GM12878 (cell line): ENCODE results near the gene CARMIL3. TPM values are rescaled to one million over a fixed set of nuclear protein-coding genes. Genes with fewer than 3 reads are reported as not detected.

Source experiments
- ATAC-seq: fragments of 200-7000 bp; cut with Tn5 transposase; 3 replicates; pipeline ENCODE4 v1.9.1; 2020; ENCODE audit warnings: mild to moderate bottlenecking, moderate library complexity
- BruUV-seq: library from RNA; stranded (reverse); fragments of 400-500 nt; replicated peaks from 2 replicates; lab custom pipeline; 2021; lab: Mats Ljungman, UMichigan
- CTCF ChIA-PET: fragments of 300-600 bp; sonication (Branson Sonifier 250); formaldehyde crosslinking; extraction: SDS; loops from one replicate; lab custom pipeline; 2021; ENCODE audit warnings: inconsistent platforms; lab: Yijun Ruan, JAX
- POLR2A ChIA-PET: fragments of 350-600 bp; formaldehyde crosslinking; extraction: SDS; loops from one replicate; lab custom pipeline; 2021; ENCODE audit warnings: inconsistent platforms; lab: Charles Lee
- RAD21 ChIA-PET: fragments of 300-600 bp; sonication (Branson Sonifier 250); formaldehyde crosslinking; loops from one replicate; lab custom pipeline; 2023; ENCODE audit warnings: antibody characterized with exemption; ENCODE audit not compliant: unreplicated experiment; lab: Charles Lee
- SMC1A ChIA-PET: fragments of 300-600 bp; sonication (Branson Sonifier 250); formaldehyde crosslinking; loops from one replicate; lab custom pipeline; 2023; ENCODE audit not compliant: unreplicated experiment, uncharacterized antibody; lab: Charles Lee
- DNase-seq: peaks from one replicate; pipeline ENCODE4 v3.0.0-alpha.2; 2011; ENCODE audit warnings: low read depth, low spot score
- FAIRE-seq: peaks from 3 replicates; lab custom pipeline; 2011; peaks lifted over from hg19 to GRCh38; lab: Jason Lieb, UNC
- H2AFZ ChIP-seq: 2 replicates; pipeline ENCODE4 v1.6.0; 2011; ENCODE audit warnings: low read depth, low read length, control low read depth; ENCODE audit not compliant: control insufficient read depth
- H3K27ac ChIP-seq: 2 replicates; pipeline ENCODE4 v1.5.1; 2011; ENCODE audit warnings: control low read depth; ENCODE audit not compliant: control insufficient read depth, insufficient read depth
- H3K27me3 ChIP-seq, 2 experiments: replicated peaks in 1 of 2; 2 replicates each; pipeline versions ENCODE4 v1.6.0 to v1.6.1; 2011; ENCODE audit warnings: low read length in 1 of 2; ENCODE audit not compliant: control insufficient read depth in 2 of 2, insufficient read depth in 2 of 2
- H3K36me3 ChIP-seq, 2 experiments: 2 replicates each; pipeline ENCODE4 v1.5.1; 2011; ENCODE audit warnings: low read length in 1 of 2; ENCODE audit not compliant: control insufficient read depth in 2 of 2, insufficient read depth in 2 of 2
- H3K4me1 ChIP-seq: 2 replicates; pipeline ENCODE4 v1.6.1; 2011; ENCODE audit warnings: mild to moderate bottlenecking, low read length, moderate library complexity, mixed read lengths; ENCODE audit not compliant: control insufficient read depth, insufficient read depth
- H3K4me2 ChIP-seq: 2 replicates; pipeline ENCODE4 v1.6.0; 2011; ENCODE audit warnings: control low read depth; ENCODE audit not compliant: control insufficient read depth, insufficient read depth
- H3K4me3 ChIP-seq: fragments of 200-600 bp; sonication (generic); 2 replicates; pipeline ENCODE4 v1.5.1; 2016
- H3K79me2 ChIP-seq: 2 replicates; pipeline ENCODE4 v1.6.0; 2011; ENCODE audit warnings: low read length; ENCODE audit not compliant: control insufficient read depth, insufficient read depth
- H3K9ac ChIP-seq: 2 replicates; pipeline ENCODE4 v1.8.0; 2011; ENCODE audit warnings: low read length, control low read depth, mixed read lengths; ENCODE audit not compliant: control insufficient read depth, insufficient read depth
- H3K9me3 ChIP-seq: replicated peaks from 3 replicates; pipeline ENCODE4 v1.5.1; 2011; ENCODE audit warnings: mild to moderate bottlenecking, low read length; ENCODE audit not compliant: control insufficient read depth, insufficient read depth
- H4K20me1 ChIP-seq: 2 replicates; pipeline ENCODE4 v1.6.0; 2011; ENCODE audit not compliant: control insufficient read depth, insufficient read depth
- CHD2 ChIP-seq: IDR thresholded peaks from 2 replicates; pipeline ENCODE4 v1.6.1; 2011; ENCODE audit warnings: low read depth, low read length, improper control_type of control experiment, borderline replicate concordance
- KLF5 ChIP-seq: fragments of 450-650 bp; IDR thresholded peaks from 2 replicates; pipeline ENCODE4 v1.6.1; 2014; ENCODE audit warnings: mild to moderate bottlenecking; ENCODE audit not compliant: partially characterized antibody
- MEF2B ChIP-seq: fragments of 450-650 bp; IDR thresholded peaks from 2 replicates; pipeline ENCODE4 v1.6.1; 2018; ENCODE audit warnings: mild to moderate bottlenecking, moderate library complexity; ENCODE audit not compliant: partially characterized antibody, poor library complexity, severe bottlenecking
- NFIC ChIP-seq: IDR thresholded peaks from 2 replicates; pipeline ENCODE4 v1.6.1; 2012; ENCODE audit warnings: low read depth, mild to moderate bottlenecking, inconsistent platforms, low read length, moderate library complexity
- NR2F1 ChIP-seq: fragments of 450-650 bp; conservative IDR thresholded peaks from 2 replicates; pipeline ENCODE4 v1.6.1; 2017; ENCODE audit warnings: mild to moderate bottlenecking
- PAX5 ChIP-seq: IDR thresholded peaks from 2 replicates; pipeline ENCODE4 v1.6.1; 2011; ENCODE audit warnings: low read depth, low read length, borderline replicate concordance
- SIX5 ChIP-seq: IDR thresholded peaks from 2 replicates; pipeline ENCODE4 v1.6.1; 2011; ENCODE audit warnings: mild to moderate bottlenecking, low read depth, low read length, moderate library complexity; ENCODE audit not compliant: severe bottlenecking
- SUPT20H ChIP-seq: IDR thresholded peaks from 2 replicates; pipeline ENCODE4 v1.6.1; 2011; ENCODE audit warnings: low read depth, mild to moderate bottlenecking, low read length, moderate library complexity, borderline replicate concordance; ENCODE audit not compliant: control insufficient read depth
- USF1 ChIP-seq: IDR thresholded peaks from 2 replicates; pipeline ENCODE4 v1.6.1; 2011; ENCODE audit warnings: borderline replicate concordance, low read depth, mild to moderate bottlenecking, moderate library complexity, mixed read lengths, low read length; ENCODE audit not compliant: insufficient read depth; ENCODE audit errors: extremely low read length
- WRNIP1 ChIP-seq: IDR thresholded peaks from 2 replicates; pipeline ENCODE4 v1.6.1; 2011; ENCODE audit warnings: low read depth, low read length, improper control_type of control experiment, borderline replicate concordance
- ZBTB33 ChIP-seq: fragments of 450-650 bp; IDR thresholded peaks from 2 replicates; pipeline ENCODE4 v1.6.1; 2017; ENCODE audit warnings: mild to moderate bottlenecking
- ZBTB4 ChIP-seq: fragments of 450-650 bp; formaldehyde crosslinking; IDR thresholded peaks from 2 replicates; pipeline ENCODE4 v1.4.0; 2022; ENCODE audit warnings: mild to moderate bottlenecking, moderate library complexity
- WGBS: methylation state at CpG from one replicate; pipeline ENCODE4 v1.1.6; 2016; ENCODE audit warnings: low lambda C conversion rate; ENCODE audit not compliant: insufficient replicate concordance, insufficient coverage; ENCODE audit errors: missing lambda C conversion rate; 5-methylcytosine and 5-hydroxymethylcytosine counted together
- in situ Hi-C: fragments of 300-500 bp; cut with MboI; formaldehyde crosslinking; loops from 9 replicates; pipeline ENCODE4 v1.14.3; 2018; ENCODE audit warnings: mixed read lengths
- intact Hi-C: fragments of 100-400 bp; cut with micrococcal nuclease; formaldehyde crosslinking; loops from one replicate; pipeline ENCODE4 v1.14.2; 2022; ENCODE audit not compliant: unreplicated experiment
- polyA plus RNA-seq, 11 experiments: library from polyadenylated mRNA; depleted of rRNA in 4 of 11; unstranded in 6 of 11; stranded (reverse) in 5 of 11; fragments of >200 nt; fragmentation: Nextera tagmentation in 4 of 11; fragmentation: Illumina TruSeq in 1 of 11; extraction: Ambion mirVana in 4 of 11; extraction: Trizol in 1 of 11; gene quantifications; 1 replicate in 1 of 11; 2 replicates in 10 of 11; pipeline versions ENCODE4 v1.2.1 to v1.2.3, GENCODE V29; 2011 to 2016; ENCODE audit warnings: inconsistent platforms in 2 of 11, missing spikeins in 2 of 11, low read depth in 1 of 11
- total RNA-seq, 4 experiments: library from RNA; depleted of rRNA in 3 of 4; stranded (reverse); fragments of >200 nt in 3 of 4; fragmentation: Illumina TruSeq in 1 of 4; extraction: Trizol in 1 of 4; gene quantifications; 2 replicates each; pipeline versions ENCODE4 v1.2.1 to v1.2.3, GENCODE V29; 2013 to 2021
- TF ChIP-seq, protein P1 (sequence below): fragments of 450-650 bp; formaldehyde crosslinking; IDR thresholded peaks from 2 replicates; pipeline ENCODE4 v1.5.0; 2022; ENCODE audit warnings: mild to moderate bottlenecking, missing genetic modification characterization

Gene CARMIL3
- total and polyA plus RNA-seq, 10 of the 15 experiments (the other 5 are each of a cell fraction or from before 2014, with no cell fraction given), result 0.09 to 0.32 (median 0.25) TPM; not detected in 3

DNA sequence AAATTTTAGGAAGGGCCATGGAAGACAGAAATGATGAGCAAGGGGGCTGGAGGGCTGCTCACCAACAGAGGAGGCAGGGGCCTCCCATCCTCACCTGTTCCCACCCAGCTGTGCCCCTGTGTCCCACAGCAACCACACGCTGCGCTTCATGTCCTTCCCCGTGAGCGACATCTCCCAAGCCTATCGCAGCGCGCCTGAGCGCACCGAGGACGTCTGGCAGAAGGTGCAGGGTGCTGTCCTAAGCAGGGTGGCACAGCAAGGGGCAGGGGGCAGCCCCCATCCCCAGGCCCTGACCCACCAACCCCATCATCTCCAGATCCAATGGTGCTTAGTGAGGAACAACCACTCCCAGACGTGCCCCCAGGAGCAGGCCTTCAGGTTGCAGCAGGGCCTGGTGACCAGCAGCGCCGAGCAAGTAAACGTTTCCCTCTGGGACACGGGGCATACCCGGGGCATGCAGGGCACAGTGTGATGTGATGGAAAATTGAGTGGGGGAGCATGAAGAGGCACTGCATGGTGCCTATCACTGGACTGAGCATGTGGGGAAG lies 8.1 kb downstream of the CARMIL3 start:
- in situ Hi-C loops, result loop anchor here (5.0 kb wide), 1 partner anchor 32 kb away; the partner anchor contains the start of gene PCK2
- no TSS peak for BruUV-seq
- SMC1A ChIA-PET, result interaction anchor here (1.4 to 4.3 kb wide), 3 partner anchors 30 to 49 kb away, joined by 3 to 122 read pairs (median 14); no protein-coding TSS in a partner anchor
- POLR2A ChIA-PET, result no interaction called here
- H3K9me3 ChIP-seq, result no peaks in the 10 kb centered on the region
- no peaks in the 10 kb centered on the region for H3K79me2 ChIP-seq
- FAIRE-seq (no peak), DNase-seq (no peak), ATAC-seq (no peak)
- H4K20me1 ChIP-seq, result no peaks in the 10 kb centered on the region
- no peak overlapping the region for H3K4me3 ChIP-seq
- WGBS, result 70% methylated on average over 16 of the region's 16 CpGs
- H3K4me1 ChIP-seq, result no peaks in the 10 kb centered on the region
- no peak overlapping the region for H3K4me2 ChIP-seq
- no peaks in the 10 kb centered on the region; a peak in 1 of 4 replicates for H3K27me3 ChIP-seq
- no peak overlapping the region for H3K27ac ChIP-seq
- no peak overlapping the region for H3K9ac ChIP-seq
- no peaks in the 10 kb centered on the region for H3K36me3 ChIP-seq
- RAD21 ChIA-PET, result interaction anchor here (1.0 to 7.2 kb wide), 3 partner anchors 32 to 101 kb away, joined by 3 to 140 read pairs (median 4); partner anchors contain the start of genes IRF9 and PCK2
- intact Hi-C loops, result no loop called here
- CTCF ChIA-PET, result interaction anchor here (2.4 to 3.2 kb wide), 6 partner anchors 21 to 101 kb away, joined by 8 to 37 read pairs (median 18); partner anchors contain the start of genes IRF9 and PCK2
- no peak overlapping the region for H2AFZ ChIP-seq
- no peak for TF ChIP-seq CHD2
- no peak for TF ChIP-seq NFIC
- no peak for TF ChIP-seq NR2F1
- TF ChIP-seq, protein P1, sequence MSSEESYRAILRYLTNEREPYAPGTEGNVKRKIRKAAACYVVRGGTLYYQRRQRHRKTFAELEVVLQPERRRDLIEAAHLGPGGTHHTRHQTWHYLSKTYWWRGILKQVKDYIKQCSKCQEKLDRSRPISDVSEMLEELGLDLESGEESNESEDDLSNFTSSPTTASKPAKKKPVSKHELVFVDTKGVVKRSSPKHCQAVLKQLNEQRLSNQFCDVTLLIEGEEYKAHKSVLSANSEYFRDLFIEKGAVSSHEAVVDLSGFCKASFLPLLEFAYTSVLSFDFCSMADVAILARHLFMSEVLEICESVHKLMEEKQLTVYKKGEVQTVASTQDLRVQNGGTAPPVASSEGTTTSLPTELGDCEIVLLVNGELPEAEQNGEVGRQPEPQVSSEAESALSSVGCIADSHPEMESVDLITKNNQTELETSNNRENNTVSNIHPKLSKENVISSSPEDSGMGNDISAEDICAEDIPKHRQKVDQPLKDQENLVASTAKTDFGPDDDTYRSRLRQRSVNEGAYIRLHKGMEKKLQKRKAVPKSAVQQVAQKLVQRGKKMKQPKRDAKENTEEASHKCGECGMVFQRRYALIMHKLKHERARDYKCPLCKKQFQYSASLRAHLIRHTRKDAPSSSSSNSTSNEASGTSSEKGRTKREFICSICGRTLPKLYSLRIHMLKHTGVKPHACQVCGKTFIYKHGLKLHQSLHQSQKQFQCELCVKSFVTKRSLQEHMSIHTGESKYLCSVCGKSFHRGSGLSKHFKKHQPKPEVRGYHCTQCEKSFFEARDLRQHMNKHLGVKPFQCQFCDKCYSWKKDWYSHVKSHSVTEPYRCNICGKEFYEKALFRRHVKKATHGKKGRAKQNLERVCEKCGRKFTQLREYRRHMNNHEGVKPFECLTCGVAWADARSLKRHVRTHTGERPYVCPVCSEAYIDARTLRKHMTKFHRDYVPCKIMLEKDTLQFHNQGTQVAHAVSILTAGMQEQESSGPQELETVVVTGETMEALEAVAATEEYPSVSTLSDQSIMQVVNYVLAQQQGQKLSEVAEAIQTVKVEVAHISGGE, result no peak
- TF ChIP-seq SUPT20H, result no peak
- TF ChIP-seq WRNIP1, result no peak
- no peak for TF ChIP-seq USF1
- no peak for TF ChIP-seq SIX5
- TF ChIP-seq ZBTB4 (CRISPR knock-in tag), result no peak
- TF ChIP-seq KLF5, result no peak
- no peak for TF ChIP-seq ZBTB33
- no peak for TF ChIP-seq MEF2B
- TF ChIP-seq PAX5, result no peak
